Measurements from ENCODE around the gene SNRNP35.
"Not testable (repeated sequence)": the region's sequence is repeated elsewhere in the genome, so short reads cannot be mapped to it uniquely, and the experiment has no call there.

SNRNP35 gene

GRCh38 chr12:123491056-123491455, 33.1 kb downstream of the SNRNP35 start:
- no peak for DNase-seq

GRCh38 chr12:123491481-123491880, 33.5 kb downstream of the SNRNP35 start:
- no peak for DNase-seq

DNA sequence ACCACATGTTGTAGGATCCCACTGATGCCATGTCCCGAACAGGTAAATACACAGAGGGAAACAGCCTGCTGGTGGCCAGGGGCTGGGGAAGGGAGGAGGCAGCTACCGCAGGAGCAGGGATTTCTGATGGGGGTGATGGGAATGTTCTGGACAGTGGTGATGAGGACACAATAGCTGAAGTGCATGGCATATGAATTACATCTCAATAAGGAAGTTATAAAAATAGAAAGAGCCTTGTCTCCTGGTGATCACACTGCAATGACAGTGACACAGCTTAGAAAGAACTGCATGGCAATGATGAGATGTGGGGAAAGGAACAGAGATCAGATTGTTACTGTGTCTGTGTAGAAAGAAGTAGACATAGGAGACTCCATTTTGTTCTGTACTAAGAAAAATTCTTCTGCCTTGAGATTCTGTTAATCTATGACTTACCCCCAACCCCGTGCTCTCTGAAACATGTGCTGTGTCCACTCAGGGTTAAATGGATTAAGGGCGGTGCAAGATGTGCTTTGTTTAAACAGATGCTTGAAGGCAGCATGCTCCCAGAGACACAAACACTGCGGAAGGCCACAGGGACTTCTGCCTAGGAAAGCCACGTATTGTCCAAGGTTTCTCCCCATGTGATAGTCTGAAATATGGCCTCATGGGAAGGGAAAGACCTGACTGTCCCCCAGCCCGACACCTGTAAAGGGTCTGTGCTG, 34.5 kb downstream of the SNRNP35 start:
- DNase-seq: peak; percentile 78

DNA sequence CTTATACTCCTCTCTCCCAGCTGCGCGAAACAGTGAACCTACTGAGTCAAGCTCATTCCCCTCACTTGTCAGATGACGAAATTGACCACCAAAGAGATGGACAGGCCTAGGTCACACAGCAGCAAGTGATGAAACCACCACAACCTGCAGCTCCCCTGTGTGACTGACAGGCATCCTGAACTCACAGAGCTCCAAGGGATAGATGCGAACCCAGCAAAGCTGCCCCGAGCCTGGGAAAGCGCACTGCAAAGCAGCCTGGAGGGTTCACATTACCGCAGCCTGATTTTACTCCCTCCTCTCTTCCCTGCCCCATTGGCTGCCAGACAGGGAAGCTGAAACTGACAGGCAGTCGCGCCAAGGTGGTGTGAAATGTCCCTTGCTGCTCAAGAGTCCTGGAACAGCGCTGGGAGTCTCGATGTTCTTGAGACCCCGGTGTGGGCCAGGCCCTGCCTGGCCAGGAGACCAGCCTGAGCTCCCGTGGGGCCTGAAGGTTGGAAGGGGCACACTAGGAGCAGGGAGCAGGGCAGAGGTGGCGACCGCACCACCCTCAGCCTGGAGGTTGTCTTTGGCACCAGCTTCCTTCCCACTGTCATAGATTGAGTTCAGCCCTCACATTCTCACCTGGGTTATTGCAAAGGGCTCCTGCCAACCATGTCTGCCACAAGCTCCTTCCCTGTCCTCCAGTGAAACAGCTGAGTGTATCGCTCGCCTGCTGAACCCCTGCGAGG, 36.3 kb downstream of the SNRNP35 start:
- no peak for DNase-seq

DNA sequence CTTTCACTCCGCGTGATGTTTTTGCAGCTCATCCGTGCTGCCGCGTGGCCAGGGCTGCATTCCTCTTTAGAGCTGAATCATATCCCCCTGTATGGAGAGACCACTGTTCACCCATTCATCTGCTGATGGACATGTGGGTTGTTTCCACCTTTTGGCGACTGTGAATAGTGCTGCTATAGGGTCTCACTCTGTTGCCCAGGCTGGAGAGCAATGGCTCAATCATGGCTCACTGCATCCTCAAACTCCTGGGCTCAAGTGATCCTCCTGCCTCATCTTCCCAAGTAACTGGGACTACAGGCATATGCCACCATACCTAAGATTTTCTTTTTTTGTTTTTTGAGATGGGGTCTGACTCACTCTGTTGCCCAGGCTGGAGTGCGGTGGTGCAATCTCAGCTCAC, 39.1 kb downstream of the SNRNP35 start:
- no peak for DNase-seq

- no peak for DNase-seq
These were observed 40.3 kb downstream of the SNRNP35 start for GRCh38 chr12:123498126-123498825.

DNA sequence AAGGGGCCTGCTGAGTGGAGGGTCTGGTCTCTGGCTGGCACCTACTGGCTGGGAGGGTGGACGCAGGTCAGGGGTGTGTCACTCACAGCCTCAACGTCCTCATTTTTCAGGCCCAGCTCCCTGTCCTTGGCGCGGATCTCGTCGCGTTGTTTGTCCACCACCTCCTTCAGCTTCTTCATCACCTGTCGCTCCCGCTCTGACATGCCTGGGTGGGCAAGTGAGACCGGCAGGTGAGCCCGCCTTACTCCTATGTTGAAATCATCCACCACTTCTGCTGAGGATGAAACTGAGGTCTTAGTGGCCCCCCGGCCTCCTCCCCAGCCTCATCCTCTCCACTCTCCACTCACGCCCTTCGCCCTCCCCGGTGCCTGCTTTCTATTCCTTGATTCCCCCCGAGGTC, 41.4 kb downstream of the SNRNP35 start:
- no peak for DNase-seq

DNA sequence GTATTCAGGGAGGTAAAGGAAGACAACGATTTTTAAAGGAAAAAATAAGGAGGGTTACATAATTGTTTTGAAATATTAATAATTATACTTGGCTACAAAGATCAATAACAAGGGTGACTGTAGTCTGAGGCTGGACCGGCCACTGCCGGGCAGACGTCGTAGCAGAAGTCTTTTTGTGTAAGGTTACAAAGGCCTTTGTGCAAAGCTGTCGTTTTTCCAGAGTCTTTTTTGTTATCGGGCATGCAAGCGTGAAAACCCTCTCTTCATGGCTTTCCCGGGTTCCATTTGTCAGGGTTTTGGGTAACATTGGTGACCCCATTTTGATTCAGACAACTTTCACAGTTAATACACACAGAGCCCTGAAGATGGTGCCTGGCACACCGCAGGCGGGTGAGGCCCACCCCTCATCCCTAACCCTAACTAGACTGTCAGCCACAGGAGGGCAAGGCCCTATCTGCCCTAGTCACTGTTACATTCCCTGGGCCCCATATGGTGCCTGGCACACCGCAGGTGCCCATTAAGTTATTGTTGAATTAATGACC, 44.3 kb downstream of the SNRNP35 start:
- DNase-seq: no peak

DNA sequence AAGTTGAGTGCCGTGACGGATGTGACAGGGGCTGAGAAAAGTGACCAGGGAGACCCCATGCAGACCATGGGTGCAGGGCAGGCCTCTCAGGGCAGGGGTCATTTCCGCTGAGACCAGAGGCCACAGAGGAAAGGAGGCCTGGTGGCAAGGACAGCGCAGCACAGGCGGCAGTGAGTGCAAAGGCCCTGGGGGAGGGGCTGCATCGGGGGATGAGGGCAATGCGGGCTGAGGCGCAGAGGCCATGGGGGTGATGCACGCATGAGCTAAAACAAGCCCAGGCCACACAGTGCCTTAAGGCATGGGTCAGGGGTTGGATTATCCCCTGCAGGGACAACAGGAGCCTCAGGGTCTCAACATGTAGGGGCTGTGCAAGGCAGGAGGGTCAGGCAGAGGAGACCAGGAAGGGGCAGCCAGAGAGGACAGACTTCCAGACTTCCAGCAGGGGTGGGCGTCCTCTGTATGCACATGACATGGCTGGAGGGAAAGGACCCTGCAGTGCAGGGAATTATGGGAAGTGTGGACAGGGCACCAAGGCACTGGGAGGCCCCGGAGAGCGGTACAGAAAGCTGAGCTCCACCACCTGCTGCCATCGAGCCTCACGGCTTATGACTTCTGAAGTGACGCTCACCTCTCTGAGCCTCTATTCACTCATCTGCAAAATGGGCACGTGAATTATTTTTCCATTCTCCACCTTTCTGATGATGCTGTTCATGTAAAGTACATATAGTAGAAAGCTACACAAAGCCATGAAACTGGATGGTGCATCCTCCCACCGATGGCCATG, 48.3 kb downstream of the SNRNP35 start:
- no peak for DNase-seq

- DNase-seq: no peak
These were observed 48.9 kb downstream of the SNRNP35 start for GRCh38 chr12:123506843-123507236.

DNA sequence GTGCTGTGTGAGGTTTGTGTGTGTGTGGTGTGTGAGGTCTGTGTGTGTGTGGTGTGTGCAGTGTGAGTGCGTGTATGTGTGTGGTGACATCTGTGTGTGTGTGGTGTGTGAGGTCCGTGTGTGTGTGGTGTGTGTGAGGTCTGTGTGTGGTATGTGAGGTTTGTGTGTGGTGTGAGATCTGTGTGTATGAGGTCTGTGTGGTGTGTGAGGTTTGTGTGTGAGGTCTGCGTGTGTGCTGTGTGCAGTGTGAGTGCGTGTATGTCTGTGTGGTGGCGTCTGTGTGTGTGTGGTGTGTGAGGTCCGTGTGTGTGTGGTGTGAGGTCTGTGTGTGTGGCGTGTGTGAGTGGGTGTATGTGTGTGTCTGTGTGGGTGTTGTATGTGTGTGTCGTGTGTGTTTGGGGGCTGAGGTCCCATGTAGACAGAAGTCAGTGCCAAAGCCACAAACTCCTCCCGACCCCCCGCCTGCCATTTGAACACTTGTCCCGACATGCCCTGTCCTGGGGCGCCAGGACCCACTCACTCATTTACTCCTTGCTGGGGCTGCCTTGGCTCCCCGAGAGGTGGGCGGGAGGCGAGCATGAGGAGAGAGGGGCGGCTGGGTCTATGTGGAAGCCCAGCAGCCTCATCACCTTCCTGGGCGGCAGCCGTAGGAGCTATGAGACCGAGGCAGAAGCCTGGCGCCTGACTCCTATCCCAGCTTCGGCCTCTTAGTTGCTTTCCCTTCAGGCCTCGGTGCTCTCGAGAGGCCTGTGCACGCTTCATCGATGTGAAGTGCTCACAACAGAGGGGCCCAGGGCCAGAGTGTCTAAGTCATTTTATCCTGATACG, 55.1 kb downstream of the SNRNP35 start:
- no peak for DNase-seq

DNA sequence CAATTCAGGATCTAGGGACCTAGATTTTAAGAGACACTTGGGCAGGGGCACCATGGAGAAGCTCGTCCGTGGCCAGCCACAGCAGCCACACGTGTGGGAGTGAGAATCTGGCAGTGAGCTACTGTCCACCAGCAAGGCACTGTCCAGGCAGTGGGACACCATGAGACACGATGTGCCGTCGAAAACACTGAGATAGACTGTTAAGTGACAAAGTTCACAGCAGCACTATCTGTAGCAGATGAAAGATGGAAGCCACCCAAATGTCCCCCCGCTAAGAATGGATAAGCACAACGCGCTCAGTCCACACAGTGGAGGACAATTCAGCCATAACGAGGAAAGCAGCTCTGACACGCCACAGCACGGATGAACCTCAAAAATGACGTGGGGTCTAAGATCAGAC, 55.9 kb downstream of the SNRNP35 start:
- DNase-seq: no peak

GRCh38 chr12:123514582-123515221, 56.8 kb downstream of the SNRNP35 start:
- not testable (repeated sequence) for DNase-seq

- DNase-seq: no peak
These were observed 58.4 kb downstream of the SNRNP35 start for GRCh38 chr12:123516216-123516780.
